B cell (primary cell): Measurements from ENCODE around the gene CLDN11. TPM values are rescaled to one million over a fixed set of nuclear protein-coding genes. Genes with fewer than 3 reads are reported as not detected.

Source experiments
- ATAC-seq: fragments of 200-7000 bp; cut with Tn5 transposase; one replicate; pipeline ENCODE4 v1.10.0; 2021; ENCODE audit warnings: low read depth, mild to moderate bottlenecking, moderate number of reproducible peaks, moderate library complexity
- CTCF ChIA-PET: fragments of 350-600 bp; sonication (Branson Sonifier 250); formaldehyde crosslinking; loops from one replicate; lab custom pipeline; 2021; ENCODE audit warnings: antibody characterized with exemption, inconsistent platforms; lab: Charles Lee
- POLR2A ChIA-PET: fragments of 350-600 bp; sonication (Branson Sonifier 250); formaldehyde crosslinking; loops from one replicate; lab custom pipeline; 2021; ENCODE audit warnings: antibody characterized with exemption; lab: Charles Lee
- DNase-seq: peaks from one replicate; pipeline ENCODE4 v3.0.0; 2013
- H2AFZ ChIP-seq: 2 replicates; pipeline ENCODE4 v1.6.1; 2012; ENCODE audit warnings: mild to moderate bottlenecking, low read depth, low read length; ENCODE audit not compliant: insufficient read depth, poor library complexity, severe bottlenecking
- H3K27ac ChIP-seq, 2 donors: 1 replicate in 1 of 2; 2 replicates in 1 of 2; pipeline ENCODE4 v1.5.1; 2012 to 2013; ENCODE audit warnings: low read length in 2 of 2, mild to moderate bottlenecking in 2 of 2, moderate library complexity in 1 of 2
- H3K27me3 ChIP-seq, 4 experiments: fragments of 200-600 bp in 1 of 4; sonication (generic) in 1 of 4; replicated peaks in 1 of 4; 1 replicate in 2 of 4; 2 replicates in 2 of 4; pipeline versions ENCODE4 v1.6.1 to v1.7.0; 2013 to 2016; ENCODE audit warnings: low read length in 3 of 4, mild to moderate bottlenecking in 2 of 4, mixed read lengths in 1 of 4, moderate library complexity in 1 of 4; ENCODE audit not compliant: insufficient read depth in 4 of 4, control insufficient read depth in 3 of 4; ENCODE audit errors: control extremely low read depth in 1 of 4
- H3K36me3 ChIP-seq, 2 experiments: replicated peaks in 1 of 2; 1 replicate in 1 of 2; 2 replicates in 1 of 2; pipeline versions ENCODE4 v1.6.1 to v1.7.1; 2013; ENCODE audit warnings: low read length in 1 of 2; ENCODE audit not compliant: insufficient read depth in 2 of 2, control insufficient read depth in 1 of 2; ENCODE audit errors: control extremely low read depth in 1 of 2, extremely low read depth in 1 of 2
- H3K4me1 ChIP-seq, 2 donors: fragments of 200-600 bp in 1 of 2; sonication (generic) in 1 of 2; 1 replicate in 1 of 2; 2 replicates in 1 of 2; pipeline versions ENCODE4 v1.5.1 to v1.6.1; 2013 to 2017; ENCODE audit warnings: low read length in 2 of 2; ENCODE audit not compliant: control insufficient read depth in 2 of 2, insufficient read depth in 2 of 2
- H3K4me2 ChIP-seq: replicated peaks from 2 replicates; pipeline ENCODE3; 2012; ENCODE audit warnings: mild to moderate bottlenecking, low read depth, low read length; ENCODE audit not compliant: poor library complexity, severe bottlenecking
- H3K4me3 ChIP-seq, 5 experiments: fragments of 200-600 bp in 1 of 5; sonication (generic) in 1 of 5; 1 replicate in 3 of 5; 2 replicates in 2 of 5; pipeline versions ENCODE4 v1.5.1 to v1.7.0; 2011 to 2016; ENCODE audit warnings: low read length in 4 of 5, mild to moderate bottlenecking in 4 of 5, low read depth in 2 of 5, control low read depth in 1 of 5, moderate library complexity in 1 of 5; ENCODE audit not compliant: insufficient read depth in 1 of 5; ENCODE audit errors: control extremely low read depth in 1 of 5, extremely low read depth in 1 of 5
- H3K79me2 ChIP-seq: fragments of 200-600 bp; sonication (generic); one replicate; pipeline ENCODE4 v1.6.0; 2016; ENCODE audit warnings: low read length; ENCODE audit not compliant: control insufficient read depth, insufficient read depth
- H3K9ac ChIP-seq: fragments of 200-600 bp; sonication (generic); 2 replicates; pipeline ENCODE4 v1.6.1; 2017; ENCODE audit warnings: mild to moderate bottlenecking, low read length, moderate library complexity
- H3K9me3 ChIP-seq, 3 donors: one replicate each; pipeline versions ENCODE4 v1.6.1 to v1.7.1; 2013; ENCODE audit warnings: low read length in 2 of 3; ENCODE audit not compliant: control insufficient read depth in 2 of 3, insufficient read depth in 1 of 3; ENCODE audit errors: control extremely low read depth in 1 of 3
- H4K20me1 ChIP-seq: 2 replicates; pipeline ENCODE4 v1.6.0; 2012; ENCODE audit warnings: mild to moderate bottlenecking, low read length; ENCODE audit not compliant: insufficient read depth, control insufficient read depth, poor library complexity, severe bottlenecking
- H3K27ac Mint-ChIP-seq: one replicate; pipeline ENCODE4 v1.8.0; 2021; ENCODE audit warnings: mixed read lengths
- H3K27me3 Mint-ChIP-seq: one replicate; pipeline ENCODE4 v1.8.0; 2021; ENCODE audit warnings: mixed read lengths
- H3K4me1 Mint-ChIP-seq: one replicate; pipeline ENCODE4 v1.8.0; 2021; ENCODE audit warnings: mixed read lengths
- H3K4me3 Mint-ChIP-seq: one replicate; pipeline ENCODE4 v1.8.0; 2021; ENCODE audit warnings: mixed read lengths
- H3K9me3 Mint-ChIP-seq: one replicate; pipeline ENCODE4 v1.8.0; 2022; ENCODE audit warnings: mixed read lengths; ENCODE audit not compliant: insufficient read depth
- CTCF ChIP-seq: fragments of 200-600 bp; IDR thresholded peaks from one replicate; pipeline ENCODE4 v1.8.0; 2022; ENCODE audit warnings: antibody characterized with exemption, mild to moderate bottlenecking
- EZH2 ChIP-seq: IDR thresholded peaks from 2 replicates; pipeline ENCODE4 v1.6.1; 2012; ENCODE audit warnings: borderline replicate concordance, low read depth, mild to moderate bottlenecking, moderate library complexity, low read length; ENCODE audit not compliant: insufficient read depth, poor library complexity, severe bottlenecking
- WGBS: methylation state at CpG from one replicate; pipeline ENCODE4 v1.1.5; 2013; ENCODE audit warnings: missing lambda C conversion rate; ENCODE audit not compliant: insufficient coverage; 5-methylcytosine and 5-hydroxymethylcytosine counted together
- intact Hi-C: fragments of 100-400 bp; cut with micrococcal nuclease; formaldehyde crosslinking; loops from one replicate; pipeline ENCODE4 v1.10.0; 2022
- polyA plus RNA-seq: library from polyadenylated mRNA; depleted of rRNA; stranded (reverse); fragments of >200 nt; gene quantifications from 2 replicates; pipeline ENCODE4 v1.2.3, GENCODE V29; 2012
- total RNA-seq, 2 donors: library from RNA; stranded (reverse); fragments of 120-200 nt in 1 of 2; gene quantifications; 1 replicate in 1 of 2; 2 replicates in 1 of 2; pipeline versions ENCODE4 v1.2.3 to v1.2.4, GENCODE V29; 2013 to 2022

CLDN11 gene
- total and polyA plus RNA-seq, 2 donors (not counting 1 experiment from before 2014, with no cell fraction given): 0.25 to 0.52 TPM

- peaks cover 0 to 7% (median 6%) of the 10 kb centered on the region in 4 experiments for H3K27me3 ChIP-seq
- H3K27me3 Mint-ChIP-seq: peaks cover 57% of the 10 kb centered on the region
- intact Hi-C loops: no loop called here
- ATAC-seq (no peak), DNase-seq (no peak)
- no peak overlapping the region for H3K9ac ChIP-seq
- WGBS: 80% methylated on average over 1 of the region's 3 CpGs
- ChIA-PET POLR2A (no interaction called here), CTCF (interaction anchor here (0.6 kb wide), 1 partner anchor 34 kb away, joined by 3 read pairs; no protein-coding TSS in a partner anchor)
- no peak overlapping the region for H3K4me3 Mint-ChIP-seq
- no peak overlapping the region for H3K27ac Mint-ChIP-seq
- no peaks in the 10 kb centered on the region for H4K20me1 ChIP-seq
- no peak overlapping the region for H3K4me2 ChIP-seq
- H3K36me3 ChIP-seq: no peaks in the 10 kb centered on the region
- H3K79me2 ChIP-seq: no peaks in the 10 kb centered on the region
- H3K4me1 Mint-ChIP-seq: no peaks in the 10 kb centered on the region
- no peak overlapping the region for H2AFZ ChIP-seq
- H3K9me3 Mint-ChIP-seq: no peaks in the 10 kb centered on the region
- TF ChIP-seq CTCF: no peak
- no peak for TF ChIP-seq EZH2
- H3K9me3 ChIP-seq: no peaks in the 10 kb centered on the region
- H3K27ac ChIP-seq: no peak overlapping the region
- no peaks in the 10 kb centered on the region for H3K4me1 ChIP-seq
- H3K4me3 ChIP-seq: no peak overlapping the region
Measured at GRCh38 chr3:170465955-170466354, 47.3 kb downstream of the CLDN11 start.

GRCh38 chr3:170467007-170467406 is 48.3 kb downstream of the CLDN11 start:
- Mint-ChIP-seq H3K9me3 (no peaks in the 10 kb centered on the region), H3K4me3 (no peak overlapping the region), H3K4me1 (no peaks in the 10 kb centered on the region), H3K27ac (no peak overlapping the region), H3K27me3 (peaks cover 58% of the 10 kb centered on the region)
- WGBS: 88% methylated on average over 13 of the region's 14 CpGs
- H3K27me3 ChIP-seq: peaks cover 0 to 9% (median 7%) of the 10 kb centered on the region in 4 experiments
- no peak overlapping the region for H3K27ac ChIP-seq
- TF ChIP-seq CTCF: no peak
- CTCF ChIA-PET: no interaction called here
- ATAC-seq (no peak), DNase-seq (no peak)
- H3K9me3 ChIP-seq: no peaks in the 10 kb centered on the region
- intact Hi-C loops: no loop called here
- no peaks in the 10 kb centered on the region for H3K79me2 ChIP-seq
- H4K20me1 ChIP-seq: no peaks in the 10 kb centered on the region
- no peaks in the 10 kb centered on the region for H3K4me1 ChIP-seq
- no peak overlapping the region for H3K4me2 ChIP-seq
- H3K9ac ChIP-seq: no peak overlapping the region
- no peak overlapping the region for H3K4me3 ChIP-seq
- H2AFZ ChIP-seq: no peak overlapping the region
- H3K36me3 ChIP-seq: no peaks in the 10 kb centered on the region
- POLR2A ChIA-PET: no interaction called here
